ENCODE measurements around the gene ATOSB.

Gene ATOSB

GRCh38 chr9:35078066-35078465 lies 37.6 kb downstream of the ATOSB start:
- Histone ChIP-seq H3K9me2 (replicated peaks; ENCODE audit: insufficient read depth, low read length) (no peaks in the 10 kb centered on the region), H3K9me3 (replicated peaks; ENCODE audit: insufficient read depth, low read length) (no peaks in the 10 kb centered on the region), H3K27ac (ENCODE audit: low read length) (no peak overlapping the region), H3K4me3 (ENCODE audit: low read length) (peak overlapping the region; percentile 83), H3F3A (ENCODE audit: insufficient read depth, low read length) (peaks cover 19% of the 10 kb centered on the region), H4K20me1 (ENCODE audit: insufficient read depth, low read length) (no peaks in the 10 kb centered on the region), H3K9ac (ENCODE audit: low read length) (peak overlapping the region; percentile 82; the same call in 1 of the 2 replicates), H3K79me2 (ENCODE audit: low read length) (peaks cover 47% of the 10 kb centered on the region), H3K36me3 (replicated peaks; ENCODE audit: insufficient read depth, low read length) (no peaks in the 10 kb centered on the region), H3K4me1 (ENCODE audit: low read length) (peaks cover 8% of the 10 kb centered on the region; the same call in 1 of the 2 replicates), H2AFZ (ENCODE audit: low read length) (no peak overlapping the region), H3K27me3 (replicated peaks; ENCODE audit: insufficient read depth, low read length) (no peaks in the 10 kb centered on the region), H3K4me2 (ENCODE audit: low read depth, low read length) (peak overlapping the region; percentile 88)
- no peak for DNase-seq
- no peak for TF ChIP-seq EZH2phosphoT487 (IDR thresholded peaks at IDR 0.05; ENCODE audit: low read length)
- no peak for TF ChIP-seq CTCF (IDR thresholded peaks at IDR 0.05; ENCODE audit: low read length)
- TF ChIP-seq EZH2 (optimal IDR thresholded peaks at IDR 0.05; ENCODE audit: low read depth, low read length), result no peak

DNA sequence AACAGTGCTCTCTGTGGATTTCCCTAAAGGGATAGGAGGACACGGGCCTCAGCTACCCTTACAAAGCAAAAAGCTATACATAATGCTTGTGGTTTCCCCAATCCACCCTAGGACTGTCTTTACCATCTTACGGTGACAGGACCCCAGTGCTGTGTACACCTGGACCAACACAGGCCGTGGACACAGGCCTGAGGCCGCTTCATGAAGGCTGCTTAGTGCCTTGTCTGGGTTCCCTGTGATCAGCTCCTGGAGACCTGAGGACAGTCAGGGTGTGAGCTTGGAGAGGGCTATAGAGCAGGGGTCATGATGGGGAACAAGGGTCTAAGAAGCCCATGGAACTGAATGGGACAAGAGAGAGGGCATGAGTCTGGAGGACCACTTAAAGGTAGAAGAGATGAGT lies 38.8 kb downstream of the ATOSB start:
- no peak for DNase-seq
- H3K9me3 ChIP-seq (replicated peaks; ENCODE audit: insufficient read depth, low read length), result no peaks in the 10 kb centered on the region
- H3K9ac ChIP-seq (ENCODE audit: low read length), result no peak overlapping the region
- H3K4me3 ChIP-seq (ENCODE audit: low read length), result no peak overlapping the region
- TF ChIP-seq EZH2 (optimal IDR thresholded peaks at IDR 0.05; ENCODE audit: low read depth, low read length) (no peak), CTCF (IDR thresholded peaks at IDR 0.05; ENCODE audit: low read length) (no peak), EZH2phosphoT487 (IDR thresholded peaks at IDR 0.05; ENCODE audit: low read length) (no peak)
- H3K79me2 ChIP-seq (ENCODE audit: low read length), result peaks cover 52% of the 10 kb centered on the region
- no peak overlapping the region for H2AFZ ChIP-seq (ENCODE audit: low read length)
- peaks cover 28% of the 10 kb centered on the region for H3F3A ChIP-seq (ENCODE audit: insufficient read depth, low read length)
- H3K36me3 ChIP-seq (replicated peaks; ENCODE audit: insufficient read depth, low read length), result no peaks in the 10 kb centered on the region
- no peak overlapping the region for H3K4me2 ChIP-seq (ENCODE audit: low read depth, low read length)
- no peaks in the 10 kb centered on the region for H3K9me2 ChIP-seq (replicated peaks; ENCODE audit: insufficient read depth, low read length)
- no peaks in the 10 kb centered on the region for H4K20me1 ChIP-seq (ENCODE audit: insufficient read depth, low read length)
- no peak overlapping the region for H3K27ac ChIP-seq (ENCODE audit: low read length)
- H3K27me3 ChIP-seq (replicated peaks; ENCODE audit: insufficient read depth, low read length), result no peaks in the 10 kb centered on the region
- peaks cover 8% of the 10 kb centered on the region; the same call in 1 of the 2 replicates for H3K4me1 ChIP-seq (ENCODE audit: low read length)

DNA sequence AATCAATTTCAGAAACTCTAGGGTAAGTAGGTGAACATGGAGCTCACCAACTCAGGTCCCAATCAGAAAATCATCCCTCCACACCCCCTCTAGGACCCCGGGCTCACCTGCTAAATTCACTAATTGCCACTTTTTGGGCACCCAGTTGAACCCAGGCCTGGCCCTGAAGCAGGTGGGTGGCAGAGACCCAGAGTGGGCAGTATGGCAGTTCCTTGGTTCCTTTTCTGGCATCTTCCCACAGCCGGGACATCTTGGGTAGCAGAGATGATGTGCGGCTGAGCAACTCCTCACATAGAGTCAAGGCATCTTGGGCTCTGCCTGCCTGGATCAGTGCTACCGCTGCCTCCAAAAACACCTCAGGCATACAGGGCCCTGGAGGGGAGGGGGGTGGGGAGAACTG lies 40.3 kb downstream of the ATOSB start:
- Histone ChIP-seq H3K9me3 (replicated peaks; ENCODE audit: insufficient read depth, low read length) (no peaks in the 10 kb centered on the region), H4K20me1 (ENCODE audit: insufficient read depth, low read length) (peaks cover 7% of the 10 kb centered on the region), H3K36me3 (replicated peaks; ENCODE audit: insufficient read depth, low read length) (no peaks in the 10 kb centered on the region), H3K79me2 (ENCODE audit: low read length) (peaks cover 67% of the 10 kb centered on the region), H3K27ac (ENCODE audit: low read length) (no peak overlapping the region), H3K4me1 (ENCODE audit: low read length) (peaks cover 8% of the 10 kb centered on the region; the same call in 1 of the 2 replicates), H3K9ac (ENCODE audit: low read length) (no peak overlapping the region), H3K4me2 (ENCODE audit: low read depth, low read length) (no peak overlapping the region), H3K4me3 (ENCODE audit: low read length) (no peak overlapping the region), H3F3A (ENCODE audit: insufficient read depth, low read length) (peaks cover 42% of the 10 kb centered on the region), H3K27me3 (replicated peaks; ENCODE audit: insufficient read depth, low read length) (no peaks in the 10 kb centered on the region), H2AFZ (ENCODE audit: low read length) (no peak overlapping the region), H3K9me2 (replicated peaks; ENCODE audit: insufficient read depth, low read length) (no peaks in the 10 kb centered on the region)
- DNase-seq, result no peak
- TF ChIP-seq EZH2 (optimal IDR thresholded peaks at IDR 0.05; ENCODE audit: low read depth, low read length) (no peak), CTCF (IDR thresholded peaks at IDR 0.05; ENCODE audit: low read length) (no peak), EZH2phosphoT487 (IDR thresholded peaks at IDR 0.05; ENCODE audit: low read length) (no peak)
